Sigmoid colon (tissue), 7 donors: ENCODE measurements around the gene RFC3. TPM values are rescaled to one million over a fixed set of nuclear protein-coding genes. Genes with fewer than 3 reads are reported as not detected.

ENCODE experiments used
- DNase-seq: peaks from one replicate; pipeline ENCODE4 v3.0.0-alpha.2; 2019
- H3K27ac ChIP-seq, 4 donors: fragments of 200-600 bp; sonication (generic); one replicate each; pipeline ENCODE4 v1.5.1; 2016 to 2019; ENCODE audit warnings: mild to moderate bottlenecking in 1 of 4
- H3K27me3 ChIP-seq, 3 donors: fragments of 200-600 bp; sonication (generic); one replicate each; pipeline ENCODE4 v1.5.1; 2019; ENCODE audit warnings: mild to moderate bottlenecking in 1 of 3
- H3K36me3 ChIP-seq, 4 donors: fragments of 200-600 bp; sonication (generic); one replicate each; pipeline ENCODE4 v1.5.1; 2016 to 2019
- H3K4me1 ChIP-seq, 4 donors: fragments of 200-600 bp; sonication (generic); one replicate each; pipeline ENCODE4 v1.5.1; 2017 to 2019
- H3K4me3 ChIP-seq, 4 donors: fragments of 200-600 bp; sonication (generic); one replicate each; pipeline ENCODE4 v1.5.1; 2017 to 2019; ENCODE audit warnings: mild to moderate bottlenecking in 2 of 4, moderate library complexity in 1 of 4
- H3K9me3 ChIP-seq, 4 donors: fragments of 200-600 bp in 3 of 4; sonication (generic) in 3 of 4; one replicate each; pipeline versions ENCODE4 v1.5.1 to v1.6.1; 2013 to 2019
- CTCF ChIP-seq, 4 experiments: fragments of 450-650 bp in 3 of 4; fragments of 200-600 bp in 1 of 4; IDR thresholded peaks; one replicate each; pipeline ENCODE4 v1.5.1; 2016 to 2019; ENCODE audit warnings: antibody characterized with exemption in 4 of 4, mild to moderate bottlenecking in 3 of 4, moderate library complexity in 2 of 4
- EP300 ChIP-seq, 4 donors: sonication (generic); formaldehyde crosslinking; IDR thresholded peaks; one replicate each; pipeline ENCODE4 v1.6.1; 2017; ENCODE audit warnings: antibody characterized with exemption in 4 of 4
- POLR2A ChIP-seq, 2 donors: fragments of 450-650 bp; IDR thresholded peaks; one replicate each; pipeline ENCODE4 v1.6.1; 2016; ENCODE audit warnings: antibody characterized with exemption in 2 of 2, mild to moderate bottlenecking in 2 of 2, moderate library complexity in 2 of 2
- POLR2AphosphoS5 ChIP-seq, 4 donors: sonication (generic); formaldehyde crosslinking; IDR thresholded peaks; one replicate each; pipeline ENCODE4 v1.6.1; 2017; ENCODE audit warnings: antibody characterized with exemption in 4 of 4
- WGBS, 2 donors: extraction: QIAGEN DNeasy Blood & Tissue Kit; methylation state at CpG; one replicate each; pipeline ENCODE4 v1.1.7; 2013; 5-methylcytosine and 5-hydroxymethylcytosine counted together
- intact Hi-C: fragments of 100-400 bp; cut with DNase I; formaldehyde crosslinking; loops from one replicate; pipeline ENCODE4 v1.15.1; 2023
- polyA plus RNA-seq, 3 donors: library from polyadenylated mRNA; stranded (reverse); fragments of 200-250 nt; gene quantifications; one replicate each; pipeline ENCODE4 v1.2.3, GENCODE V29; 2013
- total RNA-seq, 4 donors: library from RNA; depleted of rRNA; stranded (reverse); fragments of >200 nt; gene quantifications; one replicate each; pipeline ENCODE4 v1.1.0, GENCODE V29; 2016
- donor health status: healthy with polysubstance abuse.
- donor health status: Bipolar disorder and iron deficiency.
- donor health status: healthy.

The RFC3 gene
- total and polyA plus RNA-seq, 7 donors, result 3.6 to 9.6 (median 7.2) TPM

GRCh38 chr13:33860526-33860925 is 42.6 kb downstream of the RFC3 start:
- H3K36me3 ChIP-seq, result no peaks in the 10 kb centered on the region
- H3K27me3 ChIP-seq, result no peaks in the 10 kb centered on the region
- 88 to 94% methylated on average over 9 of the region's 9 CpGs for WGBS, 2 donors
- DNase-seq, result no peak
- intact Hi-C loops, result no loop called here
- no peak overlapping the region for H3K27ac ChIP-seq
- H3K4me1 ChIP-seq, result no peaks in the 10 kb centered on the region
- no peaks in the 10 kb centered on the region for H3K9me3 ChIP-seq
- H3K4me3 ChIP-seq, result no peak overlapping the region
- TF ChIP-seq EP300 (IDR thresholded peaks at IDR 0.05) (no peak), POLR2A (IDR thresholded peaks at IDR 0.05) (no peak), POLR2AphosphoS5 (IDR thresholded peaks at IDR 0.05) (no peak), CTCF (IDR thresholded peaks at IDR 0.05) (no peak)

GRCh38 chr13:33862016-33862415 is 44.1 kb downstream of the RFC3 start:
- WGBS, 2 donors, result 91 to 93% methylated on average over 5 of the region's 5 CpGs
- no peaks in the 10 kb centered on the region for H3K4me1 ChIP-seq
- intact Hi-C loops, result no loop called here
- no peaks in the 10 kb centered on the region for H3K27me3 ChIP-seq
- H3K27ac ChIP-seq, result no peak overlapping the region
- no peaks in the 10 kb centered on the region for H3K36me3 ChIP-seq
- no peaks in the 10 kb centered on the region for H3K9me3 ChIP-seq
- DNase-seq, result no peak
- TF ChIP-seq CTCF (IDR thresholded peaks at IDR 0.05), result no peak
- no peak for TF ChIP-seq POLR2AphosphoS5 (IDR thresholded peaks at IDR 0.05)
- TF ChIP-seq POLR2A (IDR thresholded peaks at IDR 0.05), result no peak
- no peak for TF ChIP-seq EP300 (IDR thresholded peaks at IDR 0.05)
- no peak overlapping the region for H3K4me3 ChIP-seq

GRCh38 chr13:33863188-33863789 is 45.3 kb downstream of the RFC3 start:
- Histone ChIP-seq H3K4me1 (no peaks in the 10 kb centered on the region), H3K27me3 (no peaks in the 10 kb centered on the region), H3K36me3 (no peaks in the 10 kb centered on the region), H3K9me3 (no peaks in the 10 kb centered on the region), H3K4me3 (no peak overlapping the region), H3K27ac (no peak overlapping the region)
- TF ChIP-seq POLR2AphosphoS5 (IDR thresholded peaks at IDR 0.05) (no peak), EP300 (IDR thresholded peaks at IDR 0.05) (no peak), POLR2A (IDR thresholded peaks at IDR 0.05) (no peak), CTCF (IDR thresholded peaks at IDR 0.05) (no peak)
- intact Hi-C loops, result no loop called here
- no peak for DNase-seq
- WGBS, 2 donors, result 64 to 65% methylated on average over 3 of the region's 3 CpGs

GRCh38 chr13:33865945-33866344 is 48.0 kb downstream of the RFC3 start:
- 82 to 95% methylated on average over 4 of the region's 4 CpGs for WGBS, 2 donors
- H3K4me3 ChIP-seq, result no peak overlapping the region
- no peaks in the 10 kb centered on the region for H3K4me1 ChIP-seq
- TF ChIP-seq POLR2A (IDR thresholded peaks at IDR 0.05) (no peak), POLR2AphosphoS5 (IDR thresholded peaks at IDR 0.05) (no peak), EP300 (IDR thresholded peaks at IDR 0.05) (no peak), CTCF (IDR thresholded peaks at IDR 0.05) (no peak)
- no peaks in the 10 kb centered on the region for H3K36me3 ChIP-seq
- no peak overlapping the region for H3K27ac ChIP-seq
- no peaks in the 10 kb centered on the region for H3K27me3 ChIP-seq
- DNase-seq, result no peak
- intact Hi-C loops, result no loop called here
- no peaks in the 10 kb centered on the region for H3K9me3 ChIP-seq

- Histone ChIP-seq H3K27me3 (no peaks in the 10 kb centered on the region), H3K4me1 (no peaks in the 10 kb centered on the region), H3K36me3 (no peaks in the 10 kb centered on the region), H3K27ac (no peak overlapping the region), H3K9me3 (no peaks in the 10 kb centered on the region), H3K4me3 (no peak overlapping the region)
- no peak for DNase-seq
- 96 to 98% methylated on average over 3 of the region's 3 CpGs for WGBS, 2 donors
- TF ChIP-seq EP300 (IDR thresholded peaks at IDR 0.05), result no peak
- TF ChIP-seq POLR2AphosphoS5 (IDR thresholded peaks at IDR 0.05), result no peak
- TF ChIP-seq CTCF (IDR thresholded peaks at IDR 0.05), result no peak
- TF ChIP-seq POLR2A (IDR thresholded peaks at IDR 0.05), result no peak
- intact Hi-C loops, result no loop called here
These were observed 49.5 kb downstream of the RFC3 start for GRCh38 chr13:33867472-33867871.
